ENCODE measurements around the gene XKR8. TPM values are rescaled to one million over a fixed set of nuclear protein-coding genes. Genes with fewer than 3 reads are reported as not detected.

XKR8 gene
- total RNA-seq, 1 experiment from 2014 or later = 2.8 TPM

GRCh38 chr1:27954186-27954585 is 5.6 kb upstream of the XKR8 start:
- POLR2A ChIA-PET = interaction anchor here (1.5 kb wide), 1 partner anchor 79 kb away, joined by 3 read pairs; no protein-coding TSS in a partner anchor
- BruUV-seq (replicated peaks) = no TSS peak
- CTCF ChIA-PET = interaction anchor here (0.7 kb wide), 1 partner anchor 285 kb away, joined by 3 read pairs; no protein-coding TSS in a partner anchor
- no peak for DNase-seq (ENCODE audit: unreplicated experiment)
- Mint-ChIP-seq H3K36me3 (ENCODE audit: insufficient read depth, unreplicated experiment) (no peaks in the 10 kb centered on the region), H3K4me1 (ENCODE audit: insufficient read depth, unreplicated experiment) (no peaks in the 10 kb centered on the region), H3K27me3 (ENCODE audit: insufficient read depth, unreplicated experiment) (no peaks in the 10 kb centered on the region), H3K27ac (ENCODE audit: low read depth, unreplicated experiment) (no peak overlapping the region), H3K4me3 (ENCODE audit: unreplicated experiment) (no peak overlapping the region), H3K9me3 (ENCODE audit: unreplicated experiment) (no peaks in the 10 kb centered on the region)
- no peak for TF ChIP-seq CTCF (IDR thresholded peaks at IDR 0.05; ENCODE audit: unreplicated experiment)
- intact Hi-C loops (cut with micrococcal nuclease) = no loop called here

DNA sequence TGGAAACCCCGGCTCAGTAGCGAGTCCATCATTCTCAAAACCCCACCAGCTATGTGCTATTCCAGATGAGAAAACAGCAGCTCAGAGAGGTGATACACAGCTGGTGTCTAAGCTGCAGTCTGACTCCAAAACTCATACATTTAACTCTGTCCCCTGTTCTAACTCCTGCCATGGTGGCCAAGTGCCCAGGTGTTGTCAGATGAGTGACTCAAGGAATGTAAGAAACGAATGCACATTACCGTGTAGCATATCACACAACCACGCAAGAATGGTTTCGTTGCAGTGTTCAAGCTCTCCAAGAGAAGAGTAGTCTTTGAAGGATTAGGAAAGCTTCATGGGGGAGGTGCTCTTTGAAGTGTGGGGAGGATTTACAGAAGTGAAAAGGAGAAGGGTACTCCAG is 4.7 kb upstream of the XKR8 start:
- ChIA-PET POLR2A (interaction anchor here (0.9 to 1.5 kb wide), 2 partner anchors 11 to 80 kb away, joined by 3 to 4 read pairs; no protein-coding TSS in a partner anchor), CTCF (interaction anchor here (1.0 kb wide), 1 partner anchor 13 kb away, joined by 5 read pairs; no protein-coding TSS in a partner anchor)
- no peaks in the 10 kb centered on the region for H3K4me1 Mint-ChIP-seq (ENCODE audit: insufficient read depth, unreplicated experiment)
- H3K9me3 Mint-ChIP-seq (ENCODE audit: unreplicated experiment) = no peaks in the 10 kb centered on the region
- no peaks in the 10 kb centered on the region for H3K36me3 Mint-ChIP-seq (ENCODE audit: insufficient read depth, unreplicated experiment)
- no TSS peak for BruUV-seq (replicated peaks)
- TF ChIP-seq CTCF (IDR thresholded peaks at IDR 0.05; ENCODE audit: unreplicated experiment) = no peak
- H3K4me3 Mint-ChIP-seq (ENCODE audit: unreplicated experiment) = no peak overlapping the region
- no peak overlapping the region for H3K27ac Mint-ChIP-seq (ENCODE audit: low read depth, unreplicated experiment)
- no peaks in the 10 kb centered on the region for H3K27me3 Mint-ChIP-seq (ENCODE audit: insufficient read depth, unreplicated experiment)
- DNase-seq (ENCODE audit: unreplicated experiment) = no peak
- intact Hi-C loops (cut with micrococcal nuclease) = loop anchor here (5.0 kb wide), 1 partner anchor 98 kb away; no protein-coding TSS in a partner anchor

GRCh38 chr1:27956761-27957160 is 3.0 kb upstream of the XKR8 start:
- Mint-ChIP-seq H3K4me1 (ENCODE audit: insufficient read depth, unreplicated experiment) (peaks cover 11% of the 10 kb centered on the region), H3K36me3 (ENCODE audit: insufficient read depth, unreplicated experiment) (no peaks in the 10 kb centered on the region), H3K27me3 (ENCODE audit: insufficient read depth, unreplicated experiment) (no peaks in the 10 kb centered on the region), H3K9me3 (ENCODE audit: unreplicated experiment) (no peaks in the 10 kb centered on the region), H3K27ac (ENCODE audit: low read depth, unreplicated experiment) (no peak overlapping the region), H3K4me3 (ENCODE audit: unreplicated experiment) (no peak overlapping the region)
- intact Hi-C loops (cut with micrococcal nuclease) = loop anchor here (5.0 kb wide), 1 partner anchor 99 kb away; no protein-coding TSS in a partner anchor
- BruUV-seq (replicated peaks) = no TSS peak
- ChIA-PET CTCF (no interaction called here), POLR2A (interaction anchor here (1.0 kb wide), 1 partner anchor 11 kb away, joined by 3 read pairs; no protein-coding TSS in a partner anchor)
- DNase-seq (ENCODE audit: unreplicated experiment) = no peak
- TF ChIP-seq CTCF (IDR thresholded peaks at IDR 0.05; ENCODE audit: unreplicated experiment) = no peak

DNA sequence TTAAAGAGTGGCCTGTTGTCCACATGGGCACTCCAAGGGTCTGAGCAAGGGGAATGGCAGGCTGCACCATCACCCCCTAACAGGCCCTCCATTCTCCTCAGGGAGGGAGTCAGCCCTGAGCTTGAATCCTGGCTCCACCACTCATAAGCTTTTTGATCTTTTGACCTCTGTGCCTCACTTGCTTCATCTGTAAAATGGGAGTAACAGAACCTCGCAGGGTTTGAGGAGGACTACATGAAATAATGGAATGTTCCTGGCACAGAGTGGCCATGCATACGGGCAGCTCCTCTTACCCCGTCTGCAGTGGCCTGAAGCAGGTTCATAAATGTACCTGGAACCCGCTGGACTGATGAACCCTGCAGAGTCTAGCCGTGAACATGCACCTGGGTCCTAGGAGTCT is 2.1 kb upstream of the XKR8 start:
- BruUV-seq (replicated peaks) = no TSS peak
- Mint-ChIP-seq H3K36me3 (ENCODE audit: insufficient read depth, unreplicated experiment) (peaks cover 2% of the 10 kb centered on the region), H3K9me3 (ENCODE audit: unreplicated experiment) (no peaks in the 10 kb centered on the region), H3K27ac (ENCODE audit: low read depth, unreplicated experiment) (no peak overlapping the region), H3K27me3 (ENCODE audit: insufficient read depth, unreplicated experiment) (no peaks in the 10 kb centered on the region), H3K4me3 (ENCODE audit: unreplicated experiment) (no peak overlapping the region), H3K4me1 (ENCODE audit: insufficient read depth, unreplicated experiment) (peaks cover 15% of the 10 kb centered on the region)
- CTCF ChIA-PET = interaction anchor here (0.5 kb wide), 1 partner anchor 186 kb away, joined by 3 read pairs; no protein-coding TSS in a partner anchor
- POLR2A ChIA-PET = interaction anchor here (1.0 kb wide), 1 partner anchor 10 kb away, joined by 3 read pairs; no protein-coding TSS in a partner anchor
- intact Hi-C loops (cut with micrococcal nuclease) = loop anchor here (5.0 kb wide), 1 partner anchor 100 kb away; no protein-coding TSS in a partner anchor
- no peak for DNase-seq (ENCODE audit: unreplicated experiment)
- no peak for TF ChIP-seq CTCF (IDR thresholded peaks at IDR 0.05; ENCODE audit: unreplicated experiment)
